MM.1S (cell line): ENCODE data around the gene SH3BP2.
"Not testable (repeated sequence)": the region's sequence is repeated elsewhere in the genome, so short reads cannot be mapped to it uniquely, and the experiment has no call there.

ENCODE experiments used
- EZH2 ChIP-seq: fragments of 300-600 bp; sonication (generic); optimal IDR thresholded peaks from 2 replicates; pipeline ENCODE3; 2017; ENCODE audit warnings: low read depth, mild to moderate bottlenecking, antibody characterized with exemption, low read length, mixed read lengths
- TF ChIP-seq, protein P1 (sequence below): fragments of 300-600 bp; sonication (generic); IDR thresholded peaks from 2 replicates; pipeline ENCODE4 v1.5.1; 2016; ENCODE audit warnings: antibody characterized with exemption, low read length, mixed read lengths

DNA sequence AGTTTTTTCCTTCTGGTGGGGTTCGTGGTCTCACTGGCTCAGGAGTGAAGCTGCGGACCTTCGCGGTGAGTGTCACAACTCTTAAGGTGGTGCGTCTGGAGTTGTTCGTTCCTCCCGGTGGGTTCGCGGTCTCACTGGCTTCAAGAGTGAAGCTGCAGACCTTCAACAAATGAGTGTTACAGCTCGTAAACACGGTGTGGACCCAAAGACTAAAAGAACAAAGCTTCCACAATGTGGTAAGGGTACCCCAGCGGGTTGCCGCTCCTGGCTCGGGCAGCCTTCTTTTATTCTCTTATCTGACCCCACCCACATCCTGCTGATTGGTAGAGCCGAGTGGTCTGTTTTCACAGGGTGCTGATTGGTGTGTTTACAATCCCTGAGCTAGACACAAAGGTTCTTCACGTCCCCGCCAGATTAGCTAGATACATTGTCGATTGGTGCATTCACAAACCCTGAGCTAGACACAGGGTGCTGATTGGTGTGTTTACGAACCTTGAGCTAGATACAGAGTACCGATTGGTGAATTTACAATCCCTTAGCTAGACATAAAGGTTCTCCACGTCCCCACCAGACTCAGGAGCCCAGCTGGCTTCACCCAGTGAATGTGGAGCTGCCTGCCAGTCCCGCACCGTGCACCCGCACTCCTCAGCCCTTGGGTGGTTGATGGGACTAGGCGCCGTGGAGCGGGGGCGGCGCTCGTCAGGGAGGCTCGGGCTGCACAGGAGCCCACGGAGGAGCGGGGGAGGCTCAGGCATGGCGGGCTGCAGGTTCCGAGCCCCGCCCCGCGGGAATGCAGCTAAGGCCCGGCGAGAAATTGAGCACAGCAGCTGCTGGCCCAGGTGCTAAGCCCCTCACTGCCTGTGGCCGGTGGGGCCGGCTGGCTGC is 30.2 kb upstream of the SH3BP2 start:
- TF ChIP-seq EZH2 = not testable (repeated sequence)
- TF ChIP-seq, protein P1, sequence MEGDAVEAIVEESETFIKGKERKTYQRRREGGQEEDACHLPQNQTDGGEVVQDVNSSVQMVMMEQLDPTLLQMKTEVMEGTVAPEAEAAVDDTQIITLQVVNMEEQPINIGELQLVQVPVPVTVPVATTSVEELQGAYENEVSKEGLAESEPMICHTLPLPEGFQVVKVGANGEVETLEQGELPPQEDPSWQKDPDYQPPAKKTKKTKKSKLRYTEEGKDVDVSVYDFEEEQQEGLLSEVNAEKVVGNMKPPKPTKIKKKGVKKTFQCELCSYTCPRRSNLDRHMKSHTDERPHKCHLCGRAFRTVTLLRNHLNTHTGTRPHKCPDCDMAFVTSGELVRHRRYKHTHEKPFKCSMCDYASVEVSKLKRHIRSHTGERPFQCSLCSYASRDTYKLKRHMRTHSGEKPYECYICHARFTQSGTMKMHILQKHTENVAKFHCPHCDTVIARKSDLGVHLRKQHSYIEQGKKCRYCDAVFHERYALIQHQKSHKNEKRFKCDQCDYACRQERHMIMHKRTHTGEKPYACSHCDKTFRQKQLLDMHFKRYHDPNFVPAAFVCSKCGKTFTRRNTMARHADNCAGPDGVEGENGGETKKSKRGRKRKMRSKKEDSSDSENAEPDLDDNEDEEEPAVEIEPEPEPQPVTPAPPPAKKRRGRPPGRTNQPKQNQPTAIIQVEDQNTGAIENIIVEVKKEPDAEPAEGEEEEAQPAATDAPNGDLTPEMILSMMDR = not testable (repeated sequence)
